GM12891 (cell line): ENCODE measurements around the gene CAMTA2.

Source experiments
- DNase-seq: peaks from one replicate; pipeline ENCODE4 v3.0.0; 2011; ENCODE audit warnings: low spot score; ENCODE audit not compliant: insufficient read length
- FAIRE-seq: peaks from 2 replicates; lab custom pipeline; 2011; peaks lifted over from hg19 to GRCh38; lab: Jason Lieb, UNC
- PAX5 ChIP-seq: IDR thresholded peaks from 2 replicates; pipeline ENCODE4 v1.6.1; 2011; ENCODE audit warnings: low read length, moderate library complexity, mild to moderate bottlenecking; ENCODE audit not compliant: insufficient read depth, severe bottlenecking
- POLR2A ChIP-seq: IDR thresholded peaks from 2 replicates; pipeline ENCODE4 v1.6.1; 2011; ENCODE audit warnings: low read depth, low read length, control low read depth
- POLR2AphosphoS5 ChIP-seq: IDR thresholded peaks from 2 replicates; pipeline ENCODE4 v1.6.1; 2011; ENCODE audit warnings: low read depth, low read length, control low read depth
- POU2F2 ChIP-seq: IDR thresholded peaks from 2 replicates; pipeline ENCODE4 v1.6.1; 2011; ENCODE audit warnings: low read depth, mild to moderate bottlenecking, control low read depth, low read length, moderate library complexity
- SPI1 ChIP-seq: IDR thresholded peaks from 2 replicates; pipeline ENCODE4 v1.6.1; 2011; ENCODE audit warnings: low read depth, low read length, control low read depth
- TAF1 ChIP-seq: IDR thresholded peaks from 2 replicates; pipeline ENCODE4 v1.6.1; 2011; ENCODE audit warnings: low read depth, low read length, control low read depth

Gene CAMTA2

DNA sequence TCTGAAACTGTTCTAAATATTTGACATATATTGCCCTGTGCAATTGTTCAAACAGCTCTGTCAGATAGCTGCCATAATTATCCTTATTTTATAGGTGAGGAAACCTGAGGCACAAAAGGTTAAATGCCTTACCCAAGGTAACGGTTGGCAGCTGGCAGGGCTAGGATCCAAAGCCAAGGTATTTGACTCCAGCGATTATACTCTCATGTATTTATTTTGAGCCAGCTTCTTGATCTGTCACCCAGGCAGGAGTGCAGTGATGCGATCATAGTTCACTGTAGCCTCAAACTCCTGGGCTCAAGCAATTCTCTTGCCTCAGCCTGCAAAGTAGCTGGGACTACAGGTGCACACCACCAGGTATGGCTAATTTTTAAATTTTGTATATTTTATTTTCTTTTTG, 29.4 kb downstream of the CAMTA2 start:
- TF ChIP-seq POLR2AphosphoS5 (no peak), TAF1 (no peak), PAX5 (no peak), SPI1 (no peak), POU2F2 (no peak), POLR2A (no peak)
- FAIRE-seq (no peak), DNase-seq (no peak)

DNA sequence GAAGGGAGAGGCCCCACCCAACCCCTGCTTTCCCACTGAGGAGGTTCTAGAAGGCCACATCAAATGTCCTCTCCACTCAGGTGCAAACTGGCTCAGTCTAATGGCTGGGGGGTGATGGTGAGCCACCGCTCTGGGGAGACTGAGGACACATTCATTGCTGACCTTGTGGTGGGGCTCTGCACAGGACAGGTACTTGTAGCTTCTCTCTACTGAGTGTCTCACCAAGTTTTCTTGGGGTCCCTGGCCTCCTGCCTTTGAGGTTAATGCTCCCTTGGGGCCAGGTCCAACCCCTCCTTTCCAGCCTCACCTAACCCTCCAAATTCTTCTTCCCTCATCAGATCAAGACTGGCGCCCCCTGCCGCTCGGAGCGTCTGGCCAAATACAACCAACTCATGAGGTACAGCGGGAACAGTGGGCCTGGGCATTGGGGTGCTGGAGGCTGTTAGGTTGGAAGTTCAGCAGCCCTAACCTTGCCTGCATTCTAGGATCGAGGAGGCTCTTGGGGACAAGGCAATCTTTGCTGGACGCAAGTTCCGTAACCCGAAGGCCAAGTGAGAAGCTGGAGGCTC, 30.9 kb downstream of the CAMTA2 start:
- 0 out of 2 replicates have a peak, but pooled peaks have one; percentile 28 for TF ChIP-seq POLR2AphosphoS5
- no peak for TF ChIP-seq PAX5
- FAIRE-seq: peak; percentile 71
- no peak for DNase-seq

DNA sequence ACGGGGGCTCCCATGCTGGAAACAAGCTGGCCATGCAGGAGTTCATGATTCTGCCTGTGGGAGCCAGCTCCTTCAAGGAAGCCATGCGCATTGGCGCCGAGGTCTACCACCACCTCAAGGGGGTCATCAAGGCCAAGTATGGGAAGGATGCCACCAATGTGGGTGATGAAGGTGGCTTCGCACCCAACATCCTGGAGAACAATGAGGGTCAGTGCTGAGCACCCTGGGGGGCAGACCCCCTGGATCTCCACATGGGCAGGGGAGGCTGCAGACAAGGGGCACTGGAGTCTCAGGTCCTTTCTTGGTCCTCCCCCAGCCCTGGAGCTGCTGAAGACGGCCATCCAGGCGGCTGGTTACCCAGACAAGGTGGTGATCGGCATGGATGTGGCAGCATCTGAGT, 32.4 kb downstream of the CAMTA2 start:
- DNase-seq: no peak
- no peak for FAIRE-seq
- TF ChIP-seq POU2F2: no peak
- TF ChIP-seq PAX5: no peak
- no peak for TF ChIP-seq TAF1
- no peak for TF ChIP-seq SPI1

DNA sequence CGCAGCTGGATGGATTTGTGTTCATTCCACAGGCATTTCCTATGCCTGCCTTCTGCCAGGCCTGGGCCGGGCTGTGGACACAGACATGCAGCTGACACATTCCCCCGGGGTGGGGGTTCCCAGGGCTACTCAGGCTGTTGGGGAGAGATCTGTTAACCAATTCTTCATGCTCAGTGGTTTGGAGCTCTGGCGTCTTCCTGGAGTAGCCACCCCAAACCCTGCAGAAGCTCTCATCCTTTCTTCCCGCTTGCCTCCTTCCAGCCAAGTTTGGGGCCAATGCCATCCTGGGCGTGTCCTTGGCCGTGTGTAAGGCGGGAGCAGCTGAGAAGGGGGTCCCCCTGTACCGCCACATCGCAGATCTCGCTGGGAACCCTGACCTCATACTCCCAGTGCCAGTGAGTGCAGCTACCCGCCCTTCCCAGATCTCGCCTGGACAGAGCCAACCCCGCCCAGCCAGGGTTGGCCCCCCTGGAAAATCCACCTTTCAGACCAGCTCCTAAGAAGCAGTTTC, 34.0 kb downstream of the CAMTA2 start:
- DNase-seq (no peak), FAIRE-seq (no peak)
- TF ChIP-seq POLR2AphosphoS5 (no peak), POU2F2 (no peak), PAX5 (no peak), TAF1 (no peak), SPI1 (no peak), POLR2A (no peak)

DNA sequence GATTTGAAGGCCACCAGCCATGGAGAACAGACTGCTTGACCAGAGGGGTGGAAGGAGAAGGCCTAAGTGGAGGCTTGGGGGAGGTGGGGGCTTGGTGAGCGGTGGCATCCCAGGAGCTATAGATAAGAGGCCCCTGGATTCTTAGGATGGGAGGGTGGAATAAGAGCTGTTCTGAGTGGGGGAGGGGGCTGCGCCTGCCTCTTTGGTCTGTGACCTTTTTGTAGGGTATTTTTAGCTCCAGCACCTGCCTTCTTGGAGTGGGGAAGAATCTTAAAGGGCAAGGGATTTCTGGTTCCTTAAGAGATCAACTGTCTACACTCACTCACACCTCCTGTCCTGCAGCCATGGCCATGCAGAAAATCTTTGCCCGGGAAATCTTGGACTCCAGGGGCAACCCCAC, 36.0 kb downstream of the CAMTA2 start:
- no peak for DNase-seq
- FAIRE-seq: no peak
- TF ChIP-seq PAX5 (no peak), SPI1 (no peak), POLR2AphosphoS5 (no peak), TAF1 (no peak), POLR2A (no peak), POU2F2 (no peak)

DNA sequence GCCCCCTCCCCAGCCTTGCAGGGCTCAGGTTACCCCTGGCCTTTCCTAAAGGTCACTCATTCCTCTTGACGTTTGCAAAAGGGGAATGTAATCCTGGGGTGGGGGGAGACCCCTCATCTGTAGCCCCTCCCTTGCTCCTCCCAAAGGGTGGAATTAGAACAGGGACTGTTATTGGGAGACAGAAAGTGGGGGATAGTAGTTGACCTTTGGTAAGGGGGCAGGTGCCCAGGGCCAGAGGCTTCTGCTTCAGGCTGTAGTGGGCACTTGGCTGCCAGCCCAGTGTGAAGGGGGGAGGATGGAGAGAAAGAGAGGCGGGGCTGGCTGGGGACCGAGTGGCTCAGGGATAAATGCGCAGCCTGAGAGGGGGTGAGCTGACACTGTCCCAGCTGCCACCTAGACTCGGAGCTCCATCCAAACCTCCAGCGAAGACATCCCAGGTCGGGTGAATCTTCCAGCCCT, 36.7 kb downstream of the CAMTA2 start, which contains the start of gene ENO3:
TSS of gene ENO3 (plus strand) at position 374 of the 459 bp plus-strand sequence. CDS start 711 bp downstream, outside the sequence.
- DNase-seq (no peak), FAIRE-seq (peak; percentile 76)
- TF ChIP-seq POLR2A (no peak), POLR2AphosphoS5 (no peak), SPI1 (no peak), PAX5 (no peak)

DNA sequence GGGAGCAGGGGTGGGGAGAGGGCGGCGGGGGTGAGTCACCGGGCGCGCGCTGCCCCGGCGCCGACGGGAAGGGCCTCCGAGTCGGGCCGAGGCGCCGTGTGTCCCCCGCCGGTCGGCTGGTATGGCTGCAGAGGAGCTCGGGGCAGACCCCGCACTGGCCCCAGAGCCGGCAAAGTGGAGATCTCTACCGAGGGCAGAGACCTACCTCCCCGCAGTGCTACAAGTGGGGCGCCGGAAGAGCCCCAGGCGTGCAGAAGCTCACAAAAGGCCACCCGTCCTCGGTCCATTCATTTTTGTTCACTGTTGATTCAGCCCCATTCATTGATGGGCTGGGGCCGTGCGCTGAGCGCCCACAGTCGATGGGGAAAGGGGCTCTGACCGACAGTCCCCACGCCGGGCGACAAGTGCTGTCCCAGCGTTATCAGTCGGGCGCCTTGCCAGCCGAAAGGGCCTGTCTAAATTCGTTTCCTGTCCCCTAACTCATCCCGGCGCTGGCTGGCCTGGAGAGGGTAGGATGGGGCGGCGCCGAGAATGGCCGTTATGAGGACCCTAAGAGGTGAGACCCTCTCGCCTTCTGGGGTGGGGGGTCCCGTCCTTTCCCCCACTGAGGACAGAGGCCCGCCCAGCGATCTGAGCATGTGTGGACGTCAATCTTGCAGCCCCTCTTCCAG, 37.3 kb downstream of the CAMTA2 start:
- FAIRE-seq: no peak
- TF ChIP-seq PAX5: no peak
- TF ChIP-seq POLR2A: peak; percentile 31
- DNase-seq: no peak

DNA sequence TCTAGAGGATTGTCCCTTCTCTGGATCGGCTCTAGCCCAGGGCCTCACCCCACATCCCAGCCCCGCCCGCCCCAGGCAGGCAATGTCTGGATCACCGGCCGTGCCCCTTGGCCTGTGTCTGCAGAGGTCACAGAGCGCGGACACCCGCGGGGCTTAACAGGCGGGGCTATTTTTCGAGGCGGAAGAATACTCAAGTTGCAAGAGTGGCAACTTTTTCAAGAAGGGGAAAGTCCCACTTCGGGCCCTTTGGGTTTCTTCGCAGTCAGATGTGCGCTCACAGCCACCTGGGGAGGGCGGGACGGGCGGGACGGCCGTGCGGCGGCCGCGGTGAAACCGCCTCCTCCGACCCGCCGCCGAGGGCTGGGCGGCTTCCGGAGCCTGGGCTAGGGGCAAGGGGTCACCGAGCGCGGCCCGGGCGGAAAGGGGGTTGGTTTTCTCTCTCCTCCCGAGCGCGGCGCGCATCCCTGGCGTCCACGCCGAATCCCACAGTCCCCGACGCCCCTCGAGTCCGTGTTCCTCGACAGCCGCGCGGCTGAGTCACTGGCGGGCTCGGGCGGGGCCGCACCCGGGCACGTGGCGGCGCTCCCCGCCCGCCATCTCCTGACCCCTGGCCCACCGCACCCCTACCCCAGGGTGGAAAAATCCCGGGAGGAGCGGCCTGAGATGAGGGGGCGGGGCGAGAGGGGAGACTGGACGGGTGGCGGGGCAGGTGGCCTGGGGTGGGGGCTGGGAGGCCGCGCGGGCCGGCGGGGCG, 38.0 kb downstream of the CAMTA2 start:
- no peak for FAIRE-seq
- DNase-seq: peak; percentile 77
- 0 out of 2 replicates have a peak, but pooled peaks have one; percentile 18 for TF ChIP-seq POU2F2
- no peak; the same call in 1 of the 2 replicates for TF ChIP-seq POLR2A
- no peak for TF ChIP-seq POLR2AphosphoS5
- TF ChIP-seq TAF1: no peak; the same call in 1 of the 2 replicates

DNA sequence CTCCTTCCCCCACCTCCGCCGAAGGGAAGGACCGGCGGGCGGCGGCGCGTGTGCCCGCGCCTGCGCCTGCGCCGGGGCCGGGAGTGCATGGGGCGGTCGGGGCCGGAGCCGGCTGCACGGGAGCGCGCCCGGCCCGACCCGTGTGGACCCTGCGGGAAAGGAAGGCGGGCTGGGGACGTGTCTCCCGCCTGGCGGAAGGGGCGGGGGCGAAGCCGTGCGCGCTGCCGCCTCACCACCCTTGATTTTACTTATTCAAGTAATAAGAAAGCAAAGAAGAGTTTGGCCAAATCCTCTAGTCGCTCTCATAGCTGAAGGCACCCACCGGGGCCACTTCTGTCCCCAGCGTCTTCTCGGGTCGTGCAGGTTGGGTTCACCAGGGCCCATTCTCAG, 38.5 kb downstream of the CAMTA2 start:
- DNase-seq: peak; percentile 84
- no peak for FAIRE-seq

More for the DNA sequence above, 38.5 kb downstream of the CAMTA2 start:
- peak; percentile 54; the same call in 1 of the 2 replicates for TF ChIP-seq TAF1
- TF ChIP-seq POLR2A: no peak
